OCI-LY7 (cell line): ENCODE results near the gene VENTX.

Experiments used
- EZH2phosphoT487 ChIP-seq: fragments of 200-600 bp; sonication (generic); IDR thresholded peaks from 2 replicates; pipeline ENCODE4 v1.6.1; 2018; ENCODE audit warnings: low read depth, borderline replicate concordance, mild to moderate bottlenecking, mixed run types, antibody characterized with exemption, low read length, moderate library complexity, mixed read lengths
- TF ChIP-seq, protein P1 (sequence below): fragments of 200-600 bp; sonication (generic); conservative IDR thresholded peaks from 2 replicates; pipeline ENCODE4 v1.5.1; 2014; ENCODE audit warnings: mild to moderate bottlenecking, antibody characterized with exemption, low read length, moderate library complexity, mixed read lengths

DNA sequence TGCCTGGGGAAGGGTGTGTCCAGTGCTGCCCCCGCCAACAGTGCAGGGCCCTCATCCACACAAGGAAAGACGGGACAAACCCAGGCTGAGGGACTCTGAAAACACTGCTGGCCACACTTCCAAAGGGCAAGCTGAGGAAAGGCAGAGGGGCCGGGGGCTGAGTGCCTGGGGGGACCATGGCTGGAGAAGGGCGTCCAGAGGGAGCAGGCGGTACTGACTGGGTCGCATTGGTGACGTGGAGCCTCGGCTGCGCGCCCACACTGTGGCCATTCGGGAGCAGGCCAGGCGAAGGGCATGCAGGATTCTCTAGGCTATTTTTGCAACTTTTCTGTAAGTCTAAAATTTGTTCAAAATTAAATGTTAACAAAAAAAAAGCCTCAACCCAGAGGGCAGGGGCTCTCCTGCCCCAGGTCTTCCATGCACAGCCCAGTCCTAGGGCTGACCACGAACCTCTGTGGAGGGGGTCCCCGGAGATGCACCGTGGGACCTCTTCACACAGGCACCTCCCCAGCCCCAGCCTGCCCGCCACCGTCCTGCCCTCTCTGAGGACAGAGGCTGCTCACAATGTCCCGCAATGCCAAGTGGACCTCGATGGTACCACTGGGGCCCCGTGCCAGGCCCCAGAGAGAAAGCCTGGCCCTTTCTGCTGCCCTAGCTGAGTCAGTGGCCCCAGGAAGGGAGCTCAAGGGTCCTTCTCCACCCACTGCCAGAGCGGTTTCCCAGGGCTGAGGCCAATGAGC is 28.6 kb downstream of the VENTX start:
- TF ChIP-seq, protein P1, sequence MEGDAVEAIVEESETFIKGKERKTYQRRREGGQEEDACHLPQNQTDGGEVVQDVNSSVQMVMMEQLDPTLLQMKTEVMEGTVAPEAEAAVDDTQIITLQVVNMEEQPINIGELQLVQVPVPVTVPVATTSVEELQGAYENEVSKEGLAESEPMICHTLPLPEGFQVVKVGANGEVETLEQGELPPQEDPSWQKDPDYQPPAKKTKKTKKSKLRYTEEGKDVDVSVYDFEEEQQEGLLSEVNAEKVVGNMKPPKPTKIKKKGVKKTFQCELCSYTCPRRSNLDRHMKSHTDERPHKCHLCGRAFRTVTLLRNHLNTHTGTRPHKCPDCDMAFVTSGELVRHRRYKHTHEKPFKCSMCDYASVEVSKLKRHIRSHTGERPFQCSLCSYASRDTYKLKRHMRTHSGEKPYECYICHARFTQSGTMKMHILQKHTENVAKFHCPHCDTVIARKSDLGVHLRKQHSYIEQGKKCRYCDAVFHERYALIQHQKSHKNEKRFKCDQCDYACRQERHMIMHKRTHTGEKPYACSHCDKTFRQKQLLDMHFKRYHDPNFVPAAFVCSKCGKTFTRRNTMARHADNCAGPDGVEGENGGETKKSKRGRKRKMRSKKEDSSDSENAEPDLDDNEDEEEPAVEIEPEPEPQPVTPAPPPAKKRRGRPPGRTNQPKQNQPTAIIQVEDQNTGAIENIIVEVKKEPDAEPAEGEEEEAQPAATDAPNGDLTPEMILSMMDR, result no peak
- no peak for TF ChIP-seq EZH2phosphoT487
